GM19468 (cell line): ENCODE results near the gene GRID2IP.

Experiments used
- ATAC-seq: cut with Tn5 transposase; IDR thresholded peaks from one replicate; pipeline ENCODE4 v1.9.1; 2021; ENCODE audit warnings: mild to moderate bottlenecking, moderate library complexity, moderate number of reproducible peaks; ENCODE audit not compliant: unreplicated experiment; ENCODE audit errors: extremely low read depth

GRID2IP gene

GRCh38 chr7:6563936-6564770, 12.9 kb upstream of the GRID2IP start:
- ATAC-seq: no peak

DNA sequence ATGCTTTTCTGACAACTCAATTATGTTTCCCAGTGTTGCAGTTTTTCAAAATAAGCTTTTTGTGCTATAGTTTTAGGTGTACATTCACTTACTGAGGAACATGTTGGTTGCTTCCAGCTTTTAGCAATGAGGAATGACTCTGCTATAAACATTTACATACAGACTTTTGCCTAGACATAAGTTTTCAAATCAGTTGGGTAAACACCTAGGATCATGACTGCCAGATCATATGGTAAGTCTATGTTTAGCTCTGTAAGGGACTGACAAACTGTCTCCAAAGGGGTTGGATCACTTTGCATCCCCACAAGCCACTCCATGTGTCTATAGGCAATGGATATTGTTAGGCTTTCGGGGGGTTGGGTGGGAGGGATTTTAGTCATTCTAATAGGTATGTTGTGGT, 10.8 kb upstream of the GRID2IP start:
- no peak for ATAC-seq

DNA sequence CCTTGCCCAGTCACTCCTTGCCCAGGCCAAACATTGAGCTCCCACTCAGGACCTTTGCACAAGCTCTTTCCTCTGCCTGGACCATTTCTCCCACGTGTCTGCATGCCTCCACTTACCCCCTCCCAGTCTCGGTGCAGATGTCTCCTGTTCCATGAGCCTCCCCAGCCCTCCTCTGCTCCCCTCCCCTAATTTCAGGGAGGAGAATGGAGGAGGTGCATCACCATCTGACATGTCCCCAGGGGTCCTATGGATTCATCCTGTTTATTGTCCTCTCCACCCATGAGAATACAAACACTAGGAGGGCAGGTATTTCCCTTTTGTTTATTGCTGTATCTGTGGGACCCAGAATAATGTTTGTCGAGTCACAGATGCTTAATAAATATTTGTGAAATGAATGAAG, 8.6 kb upstream of the GRID2IP start:
- ATAC-seq: no peak

GRCh38 chr7:6558837-6559236, 7.6 kb upstream of the GRID2IP start:
- no peak for ATAC-seq

GRCh38 chr7:6556196-6556595, 4.9 kb upstream of the GRID2IP start:
- no peak for ATAC-seq

GRCh38 chr7:6554848-6555247, 3.6 kb upstream of the GRID2IP start:
- no peak for ATAC-seq

DNA sequence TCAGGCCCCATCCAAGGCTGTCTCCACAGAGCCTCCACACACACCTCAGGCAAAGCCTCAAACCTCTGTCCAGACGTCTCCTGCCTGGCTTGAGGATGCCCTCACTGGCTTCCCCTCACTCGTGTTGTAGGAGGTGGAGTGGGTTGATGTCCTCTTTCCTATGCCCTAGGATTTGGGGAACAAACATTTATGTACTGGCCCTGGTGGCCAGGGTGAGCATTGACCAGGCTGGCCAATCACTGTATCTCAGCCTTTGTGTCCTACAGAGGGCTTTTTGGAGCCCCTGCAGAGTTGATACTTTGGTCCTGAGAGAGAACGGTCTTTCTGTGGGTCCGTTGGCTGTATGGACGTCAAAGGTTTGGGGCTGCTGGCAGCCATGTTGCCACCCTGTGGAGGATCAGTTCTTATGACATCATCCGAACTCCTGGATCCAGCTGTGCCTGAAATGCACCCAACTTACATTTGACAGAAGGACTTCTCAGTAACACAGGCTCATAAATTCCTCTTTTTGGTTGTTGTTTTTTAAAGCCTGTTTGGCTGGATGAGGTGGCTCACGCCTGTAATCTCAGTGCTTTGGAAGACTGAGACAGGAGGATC, 2.3 kb upstream of the GRID2IP start:
- ATAC-seq: no peak

GRCh38 chr7:6547400-6547799, 3.9 kb downstream of the GRID2IP start:
- ATAC-seq: no peak

GRCh38 chr7:6546498-6547251, 4.6 kb downstream of the GRID2IP start:
- no peak for ATAC-seq

GRCh38 chr7:6545398-6546126, 5.7 kb downstream of the GRID2IP start:
- no peak for ATAC-seq

DNA sequence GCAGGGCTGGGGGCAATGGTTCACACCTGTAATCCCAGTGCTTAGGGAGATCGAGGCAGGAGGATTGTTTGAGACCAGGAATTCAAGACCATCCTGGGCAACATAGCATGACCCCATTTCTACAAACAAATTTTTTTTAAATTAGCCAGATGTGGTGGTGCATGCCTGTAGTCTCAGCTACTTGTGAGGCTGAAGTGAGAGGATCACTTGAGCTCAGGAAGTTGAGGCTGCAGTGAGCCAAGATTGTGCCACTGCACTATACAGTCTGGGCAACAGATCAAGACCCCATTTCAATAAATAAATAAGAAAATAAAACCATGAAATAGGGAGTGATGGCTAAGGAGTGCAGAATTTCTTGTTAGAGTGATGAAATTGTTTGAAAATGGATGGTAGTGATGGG, 8.9 kb downstream of the GRID2IP start:
- ATAC-seq: no peak

GRCh38 chr7:6536262-6537260, 14.7 kb downstream of the GRID2IP start:
- ATAC-seq: no peak

GRCh38 chr7:6533893-6534495, 17.3 kb downstream of the GRID2IP start:
- no peak for ATAC-seq

GRCh38 chr7:6532516-6532915, 18.7 kb downstream of the GRID2IP start:
- no peak for ATAC-seq

DNA sequence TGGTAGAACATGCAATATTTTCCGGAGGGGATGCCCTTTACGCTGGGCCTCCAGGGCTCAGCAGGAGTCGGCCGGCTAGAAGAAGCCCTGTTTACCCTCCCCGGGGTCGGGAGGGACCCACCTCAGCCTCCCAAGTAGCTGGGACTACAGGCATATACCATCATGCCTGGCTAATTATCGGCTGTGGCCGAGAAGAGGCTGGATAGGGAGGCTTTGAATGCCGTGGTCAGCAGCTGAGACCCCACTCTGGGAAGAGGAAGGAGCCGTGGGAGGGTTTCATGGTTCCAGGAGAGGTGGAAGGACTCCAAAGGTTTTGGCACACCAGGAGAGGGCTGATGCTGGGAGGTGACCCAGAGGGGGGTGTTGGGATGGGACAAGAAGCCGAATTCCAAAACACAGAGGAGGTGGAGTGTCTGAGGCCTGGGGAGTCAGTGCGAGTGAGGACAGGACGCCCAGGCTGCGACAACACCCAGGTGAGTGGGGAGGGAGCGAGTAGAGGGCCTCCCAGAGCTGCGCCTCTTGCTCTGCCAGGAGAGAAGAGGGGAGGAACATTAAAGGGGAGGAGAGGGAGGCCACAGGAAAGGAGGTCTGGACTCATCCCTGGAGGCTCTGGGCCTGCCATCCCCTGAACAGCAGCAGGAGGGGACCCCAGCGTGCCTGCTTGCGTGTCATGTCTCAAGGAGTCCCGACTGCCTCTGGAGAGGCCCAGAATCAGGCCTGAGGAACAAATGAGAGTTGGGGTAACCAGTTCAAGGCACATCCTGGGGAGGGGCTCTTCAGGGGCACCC, 19.6 kb downstream of the GRID2IP start:
- no peak for ATAC-seq

- ATAC-seq: no peak
These were observed 20.4 kb downstream of the GRID2IP start for GRCh38 chr7:6530626-6531491.

- no peak for ATAC-seq
These were observed 21.6 kb downstream of the GRID2IP start for GRCh38 chr7:6529643-6530042.
